OCI-LY1 (cell line): Measurements from ENCODE around the gene TNNT1.
A peak's percentile ranks its signal among the peaks of the same experiment; 100 is the strongest.

Experiments
- H2AFZ ChIP-seq: fragments of 200-600 bp; sonication (generic), shearing (Covaris generic); 2 replicates; pipeline ENCODE4 v1.6.0; 2014; ENCODE audit warnings: antibody characterized with exemption, mild to moderate bottlenecking, low read length
- H3F3A ChIP-seq: fragments of 200-600 bp; sonication (generic), shearing (Covaris generic); 2 replicates; pipeline ENCODE4 v1.6.0; 2014; ENCODE audit warnings: mild to moderate bottlenecking, antibody characterized with exemption, low read length, moderate library complexity; ENCODE audit not compliant: insufficient read depth
- H3K27ac ChIP-seq: fragments of 200-600 bp; sonication (generic); 2 replicates; pipeline ENCODE4 v1.5.1; 2014; ENCODE audit warnings: low read length, mixed run types, mild to moderate bottlenecking, low read depth; ENCODE audit not compliant: poor library complexity, severe bottlenecking
- H3K27me3 ChIP-seq: fragments of 200-600 bp; sonication (generic); 2 replicates; pipeline ENCODE4 v1.6.0; 2014; ENCODE audit warnings: antibody characterized with exemption, mild to moderate bottlenecking, low read length, moderate library complexity; ENCODE audit not compliant: insufficient read depth
- H3K36me3 ChIP-seq: fragments of 200-600 bp; sonication (generic); 2 replicates; pipeline ENCODE4 v1.6.1; 2014; ENCODE audit warnings: mild to moderate bottlenecking, antibody characterized with exemption, low read length, moderate library complexity, mixed read lengths; ENCODE audit not compliant: insufficient read depth
- H3K4me1 ChIP-seq: fragments of 200-600 bp; sonication (generic); 2 replicates; pipeline ENCODE4 v1.5.1; 2014; ENCODE audit warnings: mild to moderate bottlenecking, low read length, moderate library complexity; ENCODE audit not compliant: insufficient read depth, severe bottlenecking
- H3K4me2 ChIP-seq: fragments of 200-600 bp; sonication (generic), shearing (Covaris generic); 2 replicates; pipeline ENCODE4 v1.6.1; 2014; ENCODE audit warnings: low read length
- H3K4me3 ChIP-seq: fragments of 200-600 bp; sonication (generic); 2 replicates; pipeline ENCODE4 v1.5.1; 2014; ENCODE audit warnings: low read length, low read depth, mild to moderate bottlenecking, mixed read lengths; ENCODE audit not compliant: poor library complexity, severe bottlenecking
- H3K79me2 ChIP-seq: fragments of 200-600 bp; shearing (Covaris generic); 2 replicates; pipeline ENCODE4 v1.6.1; 2016; ENCODE audit warnings: mixed run types, low read length, mixed read lengths; ENCODE audit not compliant: insufficient read depth
- H3K9ac ChIP-seq: fragments of 200-600 bp; sonication (generic), shearing (Covaris generic); 2 replicates; pipeline ENCODE4 v1.6.1; 2014; ENCODE audit warnings: mild to moderate bottlenecking, low read length, mixed read lengths
- H3K9me2 ChIP-seq: fragments of 200-600 bp; sonication (generic), shearing (Covaris generic); 2 replicates; pipeline ENCODE4 v1.6.1; 2014; ENCODE audit warnings: low read depth, mild to moderate bottlenecking, low read length, mixed read lengths
- H3K9me3 ChIP-seq: fragments of 200-600 bp; shearing (Covaris generic); 2 replicates; pipeline ENCODE4 v1.6.1; 2014; ENCODE audit warnings: low read length, mixed read lengths
- H4K20me1 ChIP-seq: fragments of 200-600 bp; sonication (generic), shearing (Covaris generic); 2 replicates; pipeline ENCODE4 v1.6.0; 2016; ENCODE audit warnings: mild to moderate bottlenecking, low read length; ENCODE audit not compliant: insufficient read depth
- CTCF ChIP-seq: fragments of 200-600 bp; sonication (generic), shearing (Covaris generic); IDR thresholded peaks from 2 replicates; pipeline ENCODE4 v1.5.1; 2017; ENCODE audit warnings: mild to moderate bottlenecking, antibody characterized with exemption, low read length, moderate library complexity, mixed read lengths
- EZH2 ChIP-seq: fragments of 200-600 bp; sonication (generic), shearing (Covaris generic); IDR thresholded peaks from 2 replicates; pipeline ENCODE4 v1.8.0; 2017; ENCODE audit warnings: borderline replicate concordance, mixed run types, mild to moderate bottlenecking, antibody characterized with exemption, low read length, moderate library complexity, mixed read lengths

TNNT1 gene

GRCh38 chr19:55179606-55180484, 30.8 kb upstream of the TNNT1 start, which contains the start of gene SYT5:
Gene SYT5 (minus strand): TSS chr19:55180289. CDS start chr19:55179041, 1,248 bp downstream.
- H2AFZ ChIP-seq: no peak within 1 kb of the TSS
- H3K27ac ChIP-seq: no peak within 1 kb of the TSS
- H3F3A ChIP-seq: no peaks in the 10 kb centered on the region
- H3K36me3 ChIP-seq: no peaks in the 10 kb centered on the region
- H3K9me2 ChIP-seq: no peaks in the 10 kb centered on the region
- no peak within 1 kb of the TSS for H3K9ac ChIP-seq
- H3K4me1 ChIP-seq: peaks cover 16% of the 10 kb centered on the region
- H3K4me2 ChIP-seq: peak within 1 kb of the TSS; percentile 72
- H3K9me3 ChIP-seq: no peaks in the 10 kb centered on the region
- H3K79me2 ChIP-seq: no peaks in the 10 kb centered on the region
- H4K20me1 ChIP-seq: no peaks in the 10 kb centered on the region
- peaks cover 3% of the 10 kb centered on the region; the same call in 1 of the 2 replicates for H3K27me3 ChIP-seq
- TF ChIP-seq EZH2: no peak
- no peak for TF ChIP-seq CTCF
- peak within 1 kb of the TSS; percentile 55 for H3K4me3 ChIP-seq

GRCh38 chr19:55178781-55179599, 30.0 kb upstream of the TNNT1 start:
- H3K27ac ChIP-seq: no peak overlapping the region
- no peak for TF ChIP-seq CTCF
- no peak for TF ChIP-seq EZH2
- no peaks in the 10 kb centered on the region for H3K36me3 ChIP-seq
- H3K4me2 ChIP-seq: peak overlapping the region; percentile 72
- H3K9me3 ChIP-seq: no peaks in the 10 kb centered on the region
- H3K4me3 ChIP-seq: peak overlapping the region; percentile 55
- H3K4me1 ChIP-seq: peaks cover 16% of the 10 kb centered on the region
- peaks cover 3% of the 10 kb centered on the region; the same call in 1 of the 2 replicates for H3K27me3 ChIP-seq
- H3K9ac ChIP-seq: no peak overlapping the region
- H4K20me1 ChIP-seq: no peaks in the 10 kb centered on the region
- no peaks in the 10 kb centered on the region for H3K9me2 ChIP-seq
- no peak overlapping the region for H2AFZ ChIP-seq
- H3K79me2 ChIP-seq: no peaks in the 10 kb centered on the region
- H3F3A ChIP-seq: no peaks in the 10 kb centered on the region

GRCh38 chr19:55176076-55176475, 27.1 kb upstream of the TNNT1 start:
- Histone ChIP-seq H3K36me3 (no peaks in the 10 kb centered on the region), H3K9ac (no peak overlapping the region), H3F3A (no peaks in the 10 kb centered on the region), H3K4me3 (no peak overlapping the region), H2AFZ (no peak overlapping the region), H4K20me1 (no peaks in the 10 kb centered on the region), H3K9me3 (no peaks in the 10 kb centered on the region), H3K9me2 (no peaks in the 10 kb centered on the region), H3K27ac (no peak overlapping the region), H3K79me2 (no peaks in the 10 kb centered on the region), H3K4me1 (peaks cover 16% of the 10 kb centered on the region), H3K27me3 (peaks cover 8% of the 10 kb centered on the region; the same call in 1 of the 2 replicates), H3K4me2 (no peak overlapping the region)
- no peak for TF ChIP-seq EZH2
- TF ChIP-seq CTCF: no peak
